Natural killer cell (primary cell): ENCODE measurements around the gene PGLYRP4. TPM values are rescaled to one million over a fixed set of nuclear protein-coding genes. Genes with fewer than 3 reads are reported as not detected.

Source experiments
- ATAC-seq, 3 donors: fragments of 150-1000 bp in 2 of 3; fragments of 200-7000 bp in 1 of 3; cut with Tn5 transposase; 1 replicate in 1 of 3; 2 replicates in 2 of 3; pipeline ENCODE4 v1.10.0; 2021; ENCODE audit warnings: mild to moderate bottlenecking in 2 of 3, moderate library complexity in 2 of 3
- DNase-seq, 2 donors: peaks; one replicate each; pipeline versions ENCODE4 v3.0.0 to v3.0.0-alpha.2; 2013 to 2021; ENCODE audit warnings: mixed read lengths in 1 of 2
- H3K27ac ChIP-seq: one replicate; pipeline ENCODE4 v1.5.1; 2013; ENCODE audit warnings: mild to moderate bottlenecking, low read length
- H3K27me3 ChIP-seq: one replicate; pipeline ENCODE4 v1.6.1; 2013; ENCODE audit warnings: low read length; ENCODE audit not compliant: control insufficient read depth, insufficient read depth
- H3K36me3 ChIP-seq: one replicate; pipeline ENCODE4 v1.6.1; 2013; ENCODE audit warnings: low read length; ENCODE audit not compliant: control insufficient read depth, insufficient read depth
- H3K4me1 ChIP-seq: one replicate; pipeline ENCODE4 v1.6.1; 2013; ENCODE audit warnings: low read length; ENCODE audit not compliant: control insufficient read depth, insufficient read depth
- H3K4me3 ChIP-seq: one replicate; pipeline ENCODE4 v1.5.1; 2013; ENCODE audit warnings: low read length
- H3K9me3 ChIP-seq: one replicate; pipeline ENCODE4 v1.6.1; 2013; ENCODE audit warnings: low read length; ENCODE audit not compliant: control insufficient read depth, insufficient read depth
- H3K27ac Mint-ChIP-seq, 2 donors: one replicate each; pipeline ENCODE4 v1.8.0; 2022; ENCODE audit warnings: mild to moderate bottlenecking in 2 of 2, mixed read lengths in 2 of 2, moderate library complexity in 1 of 2
- H3K27me3 Mint-ChIP-seq, 2 donors: one replicate each; pipeline ENCODE4 v1.8.0; 2022; ENCODE audit warnings: low read depth in 2 of 2, mixed read lengths in 2 of 2
- H3K36me3 Mint-ChIP-seq: one replicate; pipeline ENCODE4 v1.8.0; 2022; ENCODE audit warnings: mixed read lengths
- H3K4me1 Mint-ChIP-seq, 2 donors: one replicate each; pipeline ENCODE4 v1.8.0; 2022; ENCODE audit warnings: mixed read lengths in 2 of 2
- H3K4me3 Mint-ChIP-seq: one replicate; pipeline ENCODE4 v1.8.0; 2022; ENCODE audit warnings: mild to moderate bottlenecking, moderate library complexity, mixed read lengths
- H3K9me3 Mint-ChIP-seq, 2 donors: one replicate each; pipeline ENCODE4 v1.8.0; 2022; ENCODE audit warnings: mixed read lengths in 2 of 2
- WGBS: methylation state at CpG from one replicate; pipeline ENCODE4 v1.1.7; 2013; ENCODE audit warnings: missing lambda C conversion rate; ENCODE audit not compliant: insufficient coverage; 5-methylcytosine and 5-hydroxymethylcytosine counted together
- intact Hi-C: fragments of 100-400 bp; cut with micrococcal nuclease; formaldehyde crosslinking; loops from one replicate; pipeline ENCODE4 v1.14.2; 2022
- total RNA-seq, 4 donors: library from RNA; stranded (reverse); fragments of 120-200 nt in 1 of 4; gene quantifications; one replicate each; pipeline versions ENCODE4 v1.2.3 to v1.2.4, GENCODE V29; 2013 to 2022
- TF ChIP-seq, protein P1 (sequence below): fragments of 200-600 bp; IDR thresholded peaks from one replicate; pipeline ENCODE4 v1.8.0; 2022; ENCODE audit warnings: antibody characterized with exemption

Gene PGLYRP4
- total RNA-seq, 3 donors from 2014 or later (not counting 1 experiment from before 2014, with no cell fraction given): not detected

DNA sequence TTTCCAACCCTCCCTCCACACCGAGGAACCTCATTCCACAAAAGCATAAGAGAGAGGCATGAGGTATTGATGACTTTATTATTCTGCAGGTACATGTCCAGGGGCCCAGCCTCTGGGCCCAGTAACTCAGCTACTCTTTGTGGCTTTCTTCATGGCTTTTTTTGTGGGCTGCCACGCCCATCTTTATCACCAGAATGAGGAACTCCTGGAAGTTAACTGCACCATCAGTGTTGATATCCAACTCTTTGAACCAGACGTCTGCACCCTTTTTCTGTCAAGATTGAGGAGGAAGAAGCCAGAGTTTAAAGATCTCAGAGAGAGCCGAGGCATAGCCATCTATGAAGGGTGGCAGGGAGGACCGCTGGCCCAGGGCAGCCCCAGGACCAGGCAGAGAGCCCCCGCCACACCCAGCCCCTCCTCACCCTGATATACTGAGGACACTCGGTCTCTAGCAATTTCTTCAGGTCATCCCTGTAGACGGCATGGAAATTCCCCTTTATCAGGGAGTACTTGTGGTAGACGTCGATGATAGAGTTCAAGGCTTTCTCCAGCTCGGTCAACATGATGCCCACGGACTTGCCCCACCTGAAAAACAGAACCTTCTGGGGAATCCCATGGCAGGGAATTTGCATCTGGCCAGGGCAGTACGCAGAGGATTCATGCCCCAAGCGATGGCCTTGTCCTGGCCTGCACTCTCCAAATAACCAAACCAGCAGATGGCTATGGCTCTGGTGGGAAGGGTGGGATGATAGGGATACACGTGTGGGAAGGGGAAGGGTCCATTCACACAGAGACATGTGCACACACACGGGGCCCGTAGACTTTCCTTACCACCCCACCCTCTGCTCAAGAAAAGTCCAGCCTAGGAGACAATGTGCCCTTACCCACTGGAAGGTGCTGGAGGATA, 41.6 kb upstream of the PGLYRP4 start:
- H3K4me3 ChIP-seq: no peak overlapping the region

DNA sequence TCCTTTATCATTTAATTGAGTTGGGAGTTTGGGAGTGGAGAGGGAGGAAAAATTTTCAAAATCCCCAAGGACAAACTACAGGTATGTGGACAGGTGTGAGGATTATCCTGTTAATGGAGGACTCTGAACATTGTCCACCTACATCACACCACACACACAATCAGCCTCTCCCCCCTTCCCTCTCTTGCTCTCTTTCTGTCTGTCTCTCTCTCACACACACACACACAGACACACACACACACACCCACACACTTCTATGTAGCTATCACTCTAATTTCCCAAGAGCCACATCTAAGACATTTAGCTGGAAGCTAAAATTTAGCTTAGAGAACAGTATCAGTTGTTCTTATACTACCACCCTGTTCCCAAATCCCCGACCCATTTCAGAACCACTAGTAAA, 40.8 kb upstream of the PGLYRP4 start:
- DNase-seq (no peak), ATAC-seq (no peak)
- Mint-ChIP-seq H3K9me3 (no peaks in the 10 kb centered on the region), H3K27me3 (peaks cover 18 to 20% of the 10 kb centered on the region in 2 donors), H3K36me3 (no peaks in the 10 kb centered on the region), H3K27ac (no peak overlapping the region), H3K4me1 (no peaks in the 10 kb centered on the region), H3K4me3 (no peak overlapping the region)
- Histone ChIP-seq H3K4me3 (no peak overlapping the region), H3K36me3 (no peaks in the 10 kb centered on the region), H3K9me3 (no peaks in the 10 kb centered on the region), H3K4me1 (no peaks in the 10 kb centered on the region), H3K27me3 (no peaks in the 10 kb centered on the region), H3K27ac (no peak overlapping the region)
- no CpG with 5 or more reads among the region's 1 CpG for WGBS
- TF ChIP-seq, protein P1, sequence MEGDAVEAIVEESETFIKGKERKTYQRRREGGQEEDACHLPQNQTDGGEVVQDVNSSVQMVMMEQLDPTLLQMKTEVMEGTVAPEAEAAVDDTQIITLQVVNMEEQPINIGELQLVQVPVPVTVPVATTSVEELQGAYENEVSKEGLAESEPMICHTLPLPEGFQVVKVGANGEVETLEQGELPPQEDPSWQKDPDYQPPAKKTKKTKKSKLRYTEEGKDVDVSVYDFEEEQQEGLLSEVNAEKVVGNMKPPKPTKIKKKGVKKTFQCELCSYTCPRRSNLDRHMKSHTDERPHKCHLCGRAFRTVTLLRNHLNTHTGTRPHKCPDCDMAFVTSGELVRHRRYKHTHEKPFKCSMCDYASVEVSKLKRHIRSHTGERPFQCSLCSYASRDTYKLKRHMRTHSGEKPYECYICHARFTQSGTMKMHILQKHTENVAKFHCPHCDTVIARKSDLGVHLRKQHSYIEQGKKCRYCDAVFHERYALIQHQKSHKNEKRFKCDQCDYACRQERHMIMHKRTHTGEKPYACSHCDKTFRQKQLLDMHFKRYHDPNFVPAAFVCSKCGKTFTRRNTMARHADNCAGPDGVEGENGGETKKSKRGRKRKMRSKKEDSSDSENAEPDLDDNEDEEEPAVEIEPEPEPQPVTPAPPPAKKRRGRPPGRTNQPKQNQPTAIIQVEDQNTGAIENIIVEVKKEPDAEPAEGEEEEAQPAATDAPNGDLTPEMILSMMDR: no peak
- intact Hi-C loops: no loop called here

More for the DNA sequence above, 41.6 kb upstream of the PGLYRP4 start:
- Mint-ChIP-seq H3K27me3 (peaks cover 19 to 20% of the 10 kb centered on the region in 2 donors), H3K4me1 (no peaks in the 10 kb centered on the region), H3K27ac (no peak overlapping the region), H3K36me3 (no peaks in the 10 kb centered on the region), H3K4me3 (no peak overlapping the region), H3K9me3 (no peaks in the 10 kb centered on the region)
- no peak for ATAC-seq
- no peak overlapping the region for H3K27ac ChIP-seq
- intact Hi-C loops: no loop called here
- H3K36me3 ChIP-seq: no peaks in the 10 kb centered on the region
- no peaks in the 10 kb centered on the region for H3K4me1 ChIP-seq
- no peak for DNase-seq
- WGBS: 71% methylated on average over 15 of the region's 17 CpGs
- TF ChIP-seq, protein P1: no peak
- H3K9me3 ChIP-seq: no peaks in the 10 kb centered on the region
- H3K27me3 ChIP-seq: no peaks in the 10 kb centered on the region

DNA sequence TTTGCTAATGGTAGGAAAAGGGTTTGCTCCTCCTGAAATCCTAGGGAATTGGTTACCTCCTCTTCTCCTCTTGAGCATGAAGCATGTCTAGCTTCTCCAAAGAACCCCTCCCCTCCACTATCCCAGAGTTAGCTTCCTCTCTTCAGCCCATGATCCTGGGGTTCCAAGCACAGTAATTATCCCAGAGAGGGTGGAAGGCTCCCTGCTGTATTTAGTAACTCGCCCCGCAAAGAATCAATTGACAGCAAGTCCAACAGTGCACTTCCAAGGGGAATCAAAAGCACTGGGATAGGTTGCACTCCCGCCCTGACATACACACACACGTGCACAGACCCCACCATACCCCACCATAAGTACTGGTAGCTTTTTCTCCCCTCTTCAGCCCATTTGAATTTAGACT, 39.1 kb upstream of the PGLYRP4 start:
- Mint-ChIP-seq H3K4me3 (no peak overlapping the region), H3K4me1 (no peaks in the 10 kb centered on the region), H3K27ac (no peak overlapping the region), H3K27me3 (peaks cover 10 to 21% of the 10 kb centered on the region in 2 donors), H3K9me3 (no peaks in the 10 kb centered on the region), H3K36me3 (no peaks in the 10 kb centered on the region)
- ATAC-seq: no peak
- no peaks in the 10 kb centered on the region for H3K4me1 ChIP-seq
- intact Hi-C loops: no loop called here
- TF ChIP-seq, protein P1: no peak
- 86% methylated on average over 4 of the region's 4 CpGs for WGBS
- DNase-seq: no peak
- no peaks in the 10 kb centered on the region for H3K27me3 ChIP-seq
- H3K4me3 ChIP-seq: no peak overlapping the region
- no peaks in the 10 kb centered on the region for H3K9me3 ChIP-seq
- H3K27ac ChIP-seq: no peak overlapping the region
- H3K36me3 ChIP-seq: no peaks in the 10 kb centered on the region
